Muscle layer of duodenum (tissue), 2 donors: ENCODE results near the gene CXXC4.

Experiments used
- H3K27ac ChIP-seq: one replicate; pipeline ENCODE4 v1.7.0; 2013; ENCODE audit warnings: mild to moderate bottlenecking, low read length
- H3K27me3 ChIP-seq: one replicate; pipeline ENCODE4 v1.7.0; 2013; ENCODE audit warnings: low read depth, mild to moderate bottlenecking, control low read depth, low read length
- H3K36me3 ChIP-seq, 2 donors: one replicate each; pipeline ENCODE4 v1.7.0; 2013; ENCODE audit warnings: low read length in 2 of 2, control low read depth in 1 of 2, mild to moderate bottlenecking in 1 of 2; ENCODE audit not compliant: insufficient read depth in 2 of 2, control insufficient read depth in 1 of 2
- H3K4me1 ChIP-seq, 2 donors: one replicate each; pipeline ENCODE4 v1.7.0; 2013; ENCODE audit warnings: low read length in 2 of 2, mild to moderate bottlenecking in 2 of 2, control low read depth in 1 of 2, moderate library complexity in 1 of 2; ENCODE audit not compliant: insufficient read depth in 2 of 2, control insufficient read depth in 1 of 2
- H3K4me3 ChIP-seq, 2 donors: one replicate each; pipeline ENCODE4 v1.7.0; 2013; ENCODE audit warnings: low read length in 2 of 2, low read depth in 1 of 2, mild to moderate bottlenecking in 1 of 2
- H3K9me3 ChIP-seq, 2 donors: one replicate each; pipeline ENCODE4 v1.7.0; 2013; ENCODE audit warnings: low read length in 2 of 2, control low read depth in 1 of 2, mild to moderate bottlenecking in 1 of 2; ENCODE audit not compliant: control insufficient read depth in 1 of 2
- donor health status: healthy.

CXXC4 gene

GRCh38 chr4:104502471-104502870 is 7.8 kb upstream of the CXXC4 start:
- no peak overlapping the region for H3K27ac ChIP-seq
- H3K27me3 ChIP-seq: no peaks in the 10 kb centered on the region
- H3K36me3 ChIP-seq: no peaks in the 10 kb centered on the region
- no peak overlapping the region for H3K4me3 ChIP-seq
- H3K9me3 ChIP-seq: no peaks in the 10 kb centered on the region
- H3K4me1 ChIP-seq: peaks cover 0 to 7% of the 10 kb centered on the region in 2 donors

- Histone ChIP-seq H3K4me1 (peaks cover 0 to 9% of the 10 kb centered on the region in 2 donors), H3K9me3 (no peaks in the 10 kb centered on the region), H3K4me3 (peak overlapping the region in 1 of 2 donors; percentile 22), H3K27me3 (no peaks in the 10 kb centered on the region), H3K36me3 (no peaks in the 10 kb centered on the region), H3K27ac (no peak overlapping the region)
These were observed 6.6 kb upstream of the CXXC4 start for GRCh38 chr4:104501290-104501689.

- H3K27ac ChIP-seq: no peak overlapping the region
These were observed 5.7 kb upstream of the CXXC4 start for GRCh38 chr4:104500442-104500841.

GRCh38 chr4:104494185-104494584 is 509 bp downstream of the CXXC4 start:
- Histone ChIP-seq H3K27me3 (no peaks in the 10 kb centered on the region), H3K9me3 (no peaks in the 10 kb centered on the region), H3K4me3 (peak overlapping the region; percentile 72 to 73), H3K27ac (peak overlapping the region; percentile 64), H3K4me1 (peaks cover 4 to 24% of the 10 kb centered on the region in 2 donors), H3K36me3 (no peaks in the 10 kb centered on the region)

More at GRCh38 chr4:104500442-104500841, 5.7 kb upstream of the CXXC4 start:
- Histone ChIP-seq H3K9me3 (no peaks in the 10 kb centered on the region), H3K27me3 (no peaks in the 10 kb centered on the region), H3K36me3 (no peaks in the 10 kb centered on the region), H3K4me1 (peaks cover 0 to 18% of the 10 kb centered on the region in 2 donors), H3K4me3 (no peak overlapping the region)

GRCh38 chr4:104493081-104493831 is 1.4 kb downstream of the CXXC4 start:
- H3K4me1 ChIP-seq: peaks cover 4 to 24% of the 10 kb centered on the region in 2 donors
- H3K27ac ChIP-seq: peak overlapping the region; percentile 64
- no peaks in the 10 kb centered on the region for H3K27me3 ChIP-seq
- H3K36me3 ChIP-seq: no peaks in the 10 kb centered on the region
- peak overlapping the region; percentile 72 to 85 for H3K4me3 ChIP-seq
- H3K9me3 ChIP-seq: no peaks in the 10 kb centered on the region

- H3K4me1 ChIP-seq: peaks cover 4 to 24% of the 10 kb centered on the region in 2 donors
- no peaks in the 10 kb centered on the region for H3K27me3 ChIP-seq
- H3K27ac ChIP-seq: peak overlapping the region; percentile 45
- peak overlapping the region; percentile 57 to 85 for H3K4me3 ChIP-seq
- H3K9me3 ChIP-seq: no peaks in the 10 kb centered on the region
- H3K36me3 ChIP-seq: no peaks in the 10 kb centered on the region
These were observed 2.4 kb downstream of the CXXC4 start for GRCh38 chr4:104492183-104492771.

- Histone ChIP-seq H3K27ac (no peak overlapping the region), H3K9me3 (no peaks in the 10 kb centered on the region), H3K4me3 (peak overlapping the region; percentile 55 to 85), H3K36me3 (no peaks in the 10 kb centered on the region), H3K27me3 (no peaks in the 10 kb centered on the region), H3K4me1 (peaks cover 4 to 24% of the 10 kb centered on the region in 2 donors)
These were observed 3.1 kb downstream of the CXXC4 start for GRCh38 chr4:104491481-104492182.

GRCh38 chr4:104490770-104491480 is 3.8 kb downstream of the CXXC4 start:
- no peaks in the 10 kb centered on the region for H3K27me3 ChIP-seq
- no peaks in the 10 kb centered on the region for H3K36me3 ChIP-seq
- H3K4me1 ChIP-seq: peaks cover 4 to 19% of the 10 kb centered on the region in 2 donors
- peak overlapping the region; percentile 66 for H3K27ac ChIP-seq
- peak overlapping the region; percentile 77 to 85 for H3K4me3 ChIP-seq
- H3K9me3 ChIP-seq: no peaks in the 10 kb centered on the region

- Histone ChIP-seq H3K9me3 (no peaks in the 10 kb centered on the region), H3K27ac (peak overlapping the region; percentile 43), H3K27me3 (no peaks in the 10 kb centered on the region), H3K4me3 (peak overlapping the region; percentile 77 to 85), H3K4me1 (peaks cover 4 to 13% of the 10 kb centered on the region in 2 donors), H3K36me3 (no peaks in the 10 kb centered on the region)
These were observed 4.5 kb downstream of the CXXC4 start for GRCh38 chr4:104490096-104490769.

GRCh38 chr4:104489731-104490095 is 5.0 kb downstream of the CXXC4 start:
- H3K27me3 ChIP-seq: no peaks in the 10 kb centered on the region
- no peaks in the 10 kb centered on the region for H3K36me3 ChIP-seq
- H3K4me3 ChIP-seq: no peak overlapping the region
- peaks cover 4 to 13% of the 10 kb centered on the region in 2 donors for H3K4me1 ChIP-seq
- H3K27ac ChIP-seq: peak overlapping the region; percentile 43
- H3K9me3 ChIP-seq: no peaks in the 10 kb centered on the region
